HepG2 (cell line): ENCODE data around the gene GPR32. TPM values are rescaled to one million over a fixed set of nuclear protein-coding genes. Genes with fewer than 3 reads are reported as not detected.
A peak's percentile ranks its signal among the peaks of the same experiment; 100 is the strongest.

Experiments
- ATAC-seq: fragments of 200-7000 bp; cut with Tn5 transposase; 3 replicates; pipeline ENCODE4 v1.9.1; 2020; ENCODE audit warnings: mild to moderate bottlenecking, moderate library complexity
- BruUV-seq: library from RNA; stranded (reverse); fragments of 400-500 nt; replicated peaks from 2 replicates; lab custom pipeline; 2021; lab: Mats Ljungman, UMichigan
- CTCF ChIA-PET: fragments of 300-600 bp; formaldehyde crosslinking; extraction: SDS; loops from one replicate; lab custom pipeline; 2021; ENCODE audit warnings: low total read pairs, inconsistent platforms, low intra/inter-chr PET ratio; lab: Yijun Ruan, JAX
- POLR2A ChIA-PET: fragments of 350-600 bp; sonication (Branson Sonifier 250); formaldehyde crosslinking; loops from one replicate; lab custom pipeline; 2020; ENCODE audit warnings: antibody characterized with exemption, inconsistent platforms; lab: Yijun Ruan, JAX
- DNase-seq: peaks from one replicate; pipeline ENCODE4 v3.0.0-alpha.2; 2015; ENCODE audit warnings: low spot score
- FAIRE-seq: peaks from 3 replicates; lab custom pipeline; 2011; peaks lifted over from hg19 to GRCh38; lab: Jason Lieb, UNC
- H2AFZ ChIP-seq: one replicate; pipeline ENCODE4 v1.6.1; 2011; ENCODE audit warnings: low read length, inconsistent platforms
- H3K27ac ChIP-seq: fragments of 300-600 bp; 3 replicates; pipeline ENCODE4 v1.8.0; 2011; ENCODE audit warnings: mixed run types, mild to moderate bottlenecking, mixed read lengths, low read length, inconsistent platforms; ENCODE audit not compliant: insufficient read depth; ENCODE audit errors: extremely low read length
- H3K27me3 ChIP-seq, 2 experiments: fragments of 200-600 bp in 1 of 2; 2 replicates in 1 of 2; 3 replicates in 1 of 2; pipeline versions ENCODE4 v1.6.0 to v1.8.0; 2011; ENCODE audit warnings: low read length in 2 of 2, mild to moderate bottlenecking in 2 of 2, moderate library complexity in 2 of 2, inconsistent platforms in 1 of 2; ENCODE audit not compliant: insufficient read depth in 2 of 2, control insufficient read depth in 1 of 2
- H3K36me3 ChIP-seq, 2 experiments: fragments of 200-600 bp in 1 of 2; replicated peaks in 1 of 2; 2 replicates in 1 of 2; 3 replicates in 1 of 2; pipeline versions ENCODE4 v1.5.1 to v1.8.0; 2011; ENCODE audit warnings: low read length in 2 of 2, inconsistent platforms in 1 of 2; ENCODE audit not compliant: insufficient read depth in 2 of 2, control insufficient read depth in 1 of 2
- H3K4me1 ChIP-seq: 2 replicates; pipeline ENCODE4 v1.5.1; 2012; ENCODE audit warnings: low read length, inconsistent platforms; ENCODE audit not compliant: insufficient read depth
- H3K4me2 ChIP-seq: 2 replicates; pipeline ENCODE4 v1.6.0; 2011; ENCODE audit warnings: low read depth, low read length, inconsistent platforms
- H3K4me3 ChIP-seq, 3 experiments: fragments of 200-600 bp in 1 of 3; sonication (generic), shearing (Covaris generic) in 1 of 3; replicated peaks in 1 of 3; 2 replicates each; pipeline ENCODE4 v1.5.1; 2011 to 2016; ENCODE audit warnings: low read length in 3 of 3, inconsistent platforms in 2 of 3, low read depth in 2 of 3, mild to moderate bottlenecking in 2 of 3, control low read depth in 1 of 3, mixed read lengths in 1 of 3; ENCODE audit not compliant: insufficient read depth in 1 of 3
- H3K79me2 ChIP-seq: one replicate; pipeline ENCODE4 v1.6.1; 2011; ENCODE audit warnings: low read length, inconsistent platforms; ENCODE audit not compliant: insufficient read depth
- H3K9ac ChIP-seq: 2 replicates; pipeline ENCODE4 v1.6.0; 2011; ENCODE audit warnings: mild to moderate bottlenecking, low read depth, low read length, inconsistent platforms; ENCODE audit not compliant: insufficient read depth
- H3K9me3 ChIP-seq: 2 replicates; pipeline ENCODE4 v1.5.1; 2012; ENCODE audit warnings: mild to moderate bottlenecking, low read length
- H4K20me1 ChIP-seq: 2 replicates; pipeline ENCODE4 v1.6.0; 2011; ENCODE audit warnings: inconsistent platforms, mild to moderate bottlenecking, low read length, moderate library complexity; ENCODE audit not compliant: insufficient read depth
- RBM22 ChIP-seq: fragments of 200-400 bp; formaldehyde crosslinking; optimal IDR thresholded peaks from 2 replicates; pipeline ENCODE3; 2017; ENCODE audit warnings: mild to moderate bottlenecking, low read length, moderate library complexity
- ZBTB2 ChIP-seq: sonication (generic); formaldehyde crosslinking; IDR thresholded peaks from 2 replicates; pipeline ENCODE4 v1.8.0; 2022; ENCODE audit warnings: low read depth, missing genetic modification reagents
- ZBTB33 ChIP-seq: sonication (generic); formaldehyde crosslinking; IDR thresholded peaks from 2 replicates; pipeline ENCODE4 v1.4.0; 2020; ENCODE audit warnings: missing genetic modification reagents
- ZNF800 ChIP-seq: sonication (generic); formaldehyde crosslinking; IDR thresholded peaks from 2 replicates; pipeline ENCODE4 v1.4.0; 2020; ENCODE audit warnings: missing genetic modification reagents
- WGBS: methylation state at CpG from one replicate; pipeline ENCODE4 v1.1.6; 2017; ENCODE audit warnings: low lambda C conversion rate; 5-methylcytosine and 5-hydroxymethylcytosine counted together
- in situ Hi-C: cut with HindIII; loops from 2 replicates; pipeline ENCODE4 v1.10.0; 2017; ENCODE audit warnings: low pct_unique_long_range_greater_than_20kb; ENCODE audit not compliant: extremely low pct_ligation_motif_present
- intact Hi-C: fragments of 100-400 bp; cut with micrococcal nuclease; formaldehyde crosslinking; loops from one replicate; pipeline ENCODE4 v1.10.0; 2022; ENCODE audit not compliant: unreplicated experiment
- polyA plus RNA-seq, 8 experiments: library from polyadenylated mRNA; depleted of rRNA in 3 of 8; stranded (reverse) in 7 of 8; unstranded in 1 of 8; fragments of >200 nt; fragmentation: Illumina TruSeq in 4 of 8; extraction: Trizol in 4 of 8; gene quantifications; 2 replicates each; pipeline versions ENCODE4 v1.2.1 to v1.2.3, GENCODE V29; 2011 to 2016; ENCODE audit warnings: low read depth in 4 of 8, missing spikeins in 1 of 8, mixed read lengths in 1 of 8; ENCODE audit not compliant: insufficient read depth in 1 of 8
- total RNA-seq, 5 experiments: library from RNA; depleted of rRNA; stranded (reverse); fragments of >200 nt; fragmentation: Illumina TruSeq; extraction: Trizol; gene quantifications; 2 replicates each; pipeline ENCODE4 v1.2.3, GENCODE V29; 2016; ENCODE audit warnings: low read depth in 1 of 5

The GPR32 gene
- total and polyA plus RNA-seq, 2 of the 13 experiments (the other 11 are each of a cell fraction or from before 2014, with no cell fraction given), result not detected

GRCh38 chr19:50799547-50799851, 29.2 kb downstream of the GPR32 start:
- H2AFZ ChIP-seq, result no peak overlapping the region
- peaks cover 26 to 47% of the 10 kb centered on the region in 2 experiments for H3K36me3 ChIP-seq
- H4K20me1 ChIP-seq, result peaks cover 49% of the 10 kb centered on the region
- H3K9ac ChIP-seq, result no peak overlapping the region
- no peaks in the 10 kb centered on the region for H3K9me3 ChIP-seq
- FAIRE-seq (no peak), DNase-seq (no peak), ATAC-seq (no peak)
- no peak overlapping the region for H3K4me2 ChIP-seq
- intact Hi-C loops (no loop called here), in situ Hi-C loops (loop anchor here (25.0 kb wide), 1 partner anchor 437 kb away; the partner anchor contains the start of gene NAPSA)
- POLR2A ChIA-PET, result no interaction called here
- peaks cover 33% of the 10 kb centered on the region for H3K4me1 ChIP-seq
- CTCF ChIA-PET, result no interaction called here
- no peaks in the 10 kb centered on the region; a peak in 1 of 5 replicates for H3K27me3 ChIP-seq
- H3K79me2 ChIP-seq, result peaks cover 38% of the 10 kb centered on the region
- H3K27ac ChIP-seq, result no peak overlapping the region
- BruUV-seq, result no TSS peak
- TF ChIP-seq RBM22 (peak; percentile 73), ZNF800 (CRISPR knock-in tag) (no peak)
- WGBS, result 90% methylated on average over 2 of the region's 3 CpGs
- H3K4me3 ChIP-seq, result no peak overlapping the region

- FAIRE-seq, result no peak
- in situ Hi-C loops, result no loop called here
Observed at GRCh38 chr19:50801107-50801506, 30.8 kb downstream of the GPR32 start.

More at GRCh38 chr19:50801107-50801506, 30.8 kb downstream of the GPR32 start:
- DNase-seq, result no peak
- no peak for ATAC-seq
- no peak overlapping the region for H3K27ac ChIP-seq
- intact Hi-C loops, result no loop called here
- H4K20me1 ChIP-seq, result peaks cover 45% of the 10 kb centered on the region
- H3K4me3 ChIP-seq, result no peak overlapping the region; a peak in 1 of 6 replicates
- peaks cover 38% of the 10 kb centered on the region for H3K79me2 ChIP-seq
- H3K4me2 ChIP-seq, result no peak overlapping the region
- H3K9me3 ChIP-seq, result no peaks in the 10 kb centered on the region
- H3K36me3 ChIP-seq, result peaks cover 26 to 47% of the 10 kb centered on the region in 2 experiments
- H3K4me1 ChIP-seq, result peaks cover 38% of the 10 kb centered on the region
- H2AFZ ChIP-seq, result no peak overlapping the region
- TF ChIP-seq ZBTB2 (CRISPR knock-in tag) (no peak), ZBTB33 (CRISPR knock-in tag) (peak; percentile 77)
- H3K27me3 ChIP-seq, result no peaks in the 10 kb centered on the region; a peak in 1 of 5 replicates
- H3K9ac ChIP-seq, result no peak overlapping the region
- BruUV-seq, result TSS peak; percentile 30
- ChIA-PET CTCF (no interaction called here), POLR2A (interaction anchor here (0.7 kb wide), 2 partner anchors 12 to 23 kb away, joined by 3 read pairs; no protein-coding TSS in a partner anchor)
- WGBS, result 91% methylated on average over 8 of the region's 8 CpGs
